Left lung (tissue), 10 donors: Measurements from ENCODE around the gene ADAP1. TPM values are rescaled to one million over a fixed set of nuclear protein-coding genes. Genes with fewer than 3 reads are reported as not detected.

ENCODE experiments used
- ATAC-seq: fragments of 200-7000 bp; cut with Tn5 transposase; one replicate; pipeline ENCODE4 v1.9.1; 2020; ENCODE audit warnings: moderate library complexity
- DNase-seq, 4 donors: peaks; one replicate each; pipeline ENCODE4 v3.0.0-alpha.2; 2013 to 2020
- H3K27ac ChIP-seq, 2 donors: fragments of 200-600 bp; sonication (generic) in 1 of 2; one replicate each; pipeline versions ENCODE4 v1.5.0 to v1.8.0; 2020 to 2021
- H3K27me3 ChIP-seq, 2 donors: fragments of 200-600 bp; sonication (generic) in 1 of 2; one replicate each; pipeline versions ENCODE4 v1.5.0 to v1.8.0; 2020 to 2021
- H3K36me3 ChIP-seq, 2 donors: fragments of 200-600 bp; sonication (generic) in 1 of 2; one replicate each; pipeline versions ENCODE4 v1.5.0 to v1.8.0; 2020 to 2021
- H3K4me1 ChIP-seq, 2 donors: fragments of 200-600 bp; one replicate each; pipeline ENCODE4 v1.8.0; 2021
- H3K4me3 ChIP-seq, 2 donors: fragments of 200-600 bp; sonication (generic) in 1 of 2; one replicate each; pipeline versions ENCODE4 v1.5.0 to v1.8.0; 2020 to 2021; ENCODE audit warnings: mild to moderate bottlenecking in 1 of 2
- H3K9me3 ChIP-seq, 2 donors: fragments of 200-600 bp; sonication (generic) in 1 of 2; one replicate each; pipeline versions ENCODE4 v1.5.0 to v1.8.0; 2020 to 2021
- CTCF ChIP-seq, 2 donors: fragments of 200-600 bp; sonication (generic) in 1 of 2; IDR thresholded peaks; one replicate each; pipeline versions ENCODE4 v1.5.0 to v1.8.0; 2021; ENCODE audit warnings: antibody characterized with exemption in 2 of 2
- intact Hi-C, 2 donors: fragments of 100-400 bp; cut with DNase I; formaldehyde crosslinking; loops; one replicate each; pipeline versions ENCODE4 v1.11.2 to v1.14.2; 2022
- polyA plus RNA-seq, 6 donors: library from polyadenylated mRNA; unstranded; fragments of 120-200 nt; gene quantifications; one replicate each; pipeline ENCODE4 v1.2.1, GENCODE V29; 2013; ENCODE audit not compliant: insufficient read length in 6 of 6
- total RNA-seq, 2 donors: library from RNA; stranded (reverse); fragmentation: NEBNext Ultra II Directional; extraction: Animal tissue kit (Norgen Biotek cat#: 25700); gene quantifications; one replicate each; pipeline ENCODE4 v1.2.1, GENCODE V29; 2021
- donor health status: DM: no; HTN: yes; CAD: no.
- donor health status: DM: no; HTN: no; CAD: no.

Gene ADAP1
- total and polyA plus RNA-seq, 8 donors: 5.1 to 35.1 (median 8.5) TPM

DNA sequence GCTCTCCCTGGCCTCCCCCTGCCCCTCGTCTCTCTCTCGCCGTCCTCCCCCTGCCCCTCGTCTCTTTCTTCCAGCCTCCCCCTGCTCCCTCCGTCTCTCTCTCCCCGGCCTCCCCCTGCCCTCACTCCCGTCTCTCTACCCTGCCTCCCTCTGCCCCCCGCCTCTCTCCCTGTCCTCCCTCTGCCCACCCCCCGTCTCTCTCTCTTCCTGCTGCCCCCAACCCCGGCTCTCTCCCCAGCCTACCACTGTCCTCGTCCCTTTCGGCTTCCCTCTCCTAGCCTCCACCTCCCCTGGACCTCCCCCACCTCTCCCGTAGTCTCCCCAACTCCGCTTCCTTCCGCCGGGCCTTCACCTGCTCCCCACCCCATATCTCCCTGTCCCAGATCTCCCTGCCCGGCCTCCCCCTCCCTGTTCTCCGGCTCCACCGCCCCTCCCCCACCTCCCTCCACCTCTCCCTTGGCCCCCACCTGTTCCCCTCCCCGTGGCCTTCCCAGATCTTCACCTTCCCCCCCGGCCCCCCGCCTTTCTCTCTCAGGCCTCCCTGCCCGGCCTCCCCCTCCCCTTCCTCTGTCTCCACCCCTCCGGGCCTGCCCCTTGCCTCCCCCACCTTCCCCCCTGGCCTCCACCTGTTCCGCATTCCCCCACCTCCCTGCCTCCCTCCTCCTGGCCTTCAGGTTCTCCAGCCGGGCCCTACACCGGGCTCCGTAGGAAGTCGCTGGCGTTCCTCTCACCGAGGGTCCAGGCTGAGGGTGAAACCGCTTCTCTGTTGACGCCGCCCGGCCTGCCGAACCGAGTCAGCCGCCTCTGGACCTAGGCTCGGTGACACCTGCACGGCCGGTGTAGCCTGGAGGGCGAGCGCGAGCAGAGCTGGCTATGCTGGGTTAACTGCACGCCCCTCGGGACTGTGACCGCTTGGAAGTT, 76.9 kb downstream of the ADAP1 start:
- Histone ChIP-seq H3K27me3 (no peaks in the 10 kb centered on the region), H3K36me3 (peaks cover 0 to 15% of the 10 kb centered on the region in 2 donors), H3K27ac (peak overlapping the region in 1 of 2 donors; percentile 78), H3K4me1 (peaks cover 12 to 57% of the 10 kb centered on the region in 2 donors), H3K9me3 (no peaks in the 10 kb centered on the region), H3K4me3 (peak overlapping the region; percentile 78 to 85)
- DNase-seq (peak in 2 of 4 donors; percentile 57 to 86), ATAC-seq (peak; percentile 5)
- intact Hi-C loops: no loop called here
- no peak for TF ChIP-seq CTCF (IDR thresholded peaks at IDR 0.05)

DNA sequence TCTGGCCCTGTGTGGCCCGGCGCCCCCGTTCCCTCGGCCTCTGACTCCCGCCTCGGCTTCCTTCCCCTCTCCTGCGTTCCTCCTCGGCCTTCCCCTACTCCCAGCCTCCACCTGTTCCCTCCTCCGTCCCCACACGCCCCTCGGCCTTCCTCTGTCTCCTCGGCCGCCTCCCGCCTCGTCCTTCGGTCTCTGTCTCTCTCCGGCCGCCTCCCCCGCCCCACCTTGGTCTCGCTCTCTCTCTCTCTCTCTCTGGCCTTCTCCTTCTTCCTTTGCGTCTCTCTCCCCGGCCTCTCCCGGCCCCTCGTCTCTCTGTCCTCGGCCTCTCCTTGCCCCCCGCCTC, 77.5 kb downstream of the ADAP1 start:
- TF ChIP-seq CTCF (IDR thresholded peaks at IDR 0.05): no peak
- peak; percentile 12 for ATAC-seq
- intact Hi-C loops: no loop called here
- Histone ChIP-seq H3K9me3 (no peaks in the 10 kb centered on the region), H3K4me3 (peak overlapping the region; percentile 78 to 85), H3K27me3 (no peaks in the 10 kb centered on the region), H3K36me3 (peaks cover 0 to 21% of the 10 kb centered on the region in 2 donors), H3K27ac (peak overlapping the region; percentile 65 to 78), H3K4me1 (peaks cover 12 to 51% of the 10 kb centered on the region in 2 donors)
- DNase-seq: peak in 1 of 4 donors; percentile 58

DNA sequence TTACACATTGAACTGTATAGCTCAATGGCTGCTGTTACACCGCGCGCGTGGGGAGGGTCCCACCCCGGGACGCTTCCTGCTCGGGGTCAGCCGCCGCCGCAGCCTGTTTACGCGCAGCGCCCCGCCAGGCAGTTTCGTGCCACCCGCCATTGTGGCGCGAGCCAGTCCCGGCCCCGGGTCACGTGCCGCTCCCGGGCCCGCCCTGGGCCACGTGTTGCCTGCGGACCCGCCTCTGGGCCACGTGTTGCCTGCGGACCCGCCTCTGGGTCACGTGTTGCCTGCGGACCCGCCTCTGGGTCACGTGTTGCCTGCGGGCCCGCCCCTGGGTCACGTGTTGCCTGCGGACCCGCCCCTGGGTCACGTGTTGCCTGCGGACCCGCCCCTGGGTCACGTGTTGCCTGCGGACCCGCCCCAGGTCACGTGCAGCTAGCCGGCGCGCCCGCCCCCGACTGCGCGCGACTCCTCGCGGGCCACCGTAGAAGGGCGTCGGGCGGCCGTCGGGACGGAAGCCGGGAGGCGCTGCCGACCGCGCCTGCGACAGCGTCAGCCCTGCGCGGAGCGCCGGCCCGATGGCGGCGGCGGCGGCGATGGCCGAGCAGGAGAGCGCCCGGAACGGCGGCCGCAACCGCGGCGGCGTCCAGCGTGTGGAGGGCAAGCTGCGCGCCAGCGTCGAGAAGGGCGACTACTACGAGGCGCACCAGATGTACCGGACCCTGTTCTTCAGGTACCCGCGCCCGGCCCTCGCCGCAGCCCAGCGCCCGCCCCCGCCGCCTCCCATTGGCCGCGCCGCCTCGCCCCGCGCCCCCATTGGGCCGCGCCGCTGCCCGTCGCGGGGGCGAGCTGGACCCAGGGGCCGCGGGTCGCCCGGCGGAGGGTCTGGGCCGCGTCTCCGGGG, 78.2 kb downstream of the ADAP1 start, which contains the start of gene GET4:
TSS of gene GET4 (plus strand) at position 478 of the 895 bp plus-strand sequence. CDS start at position 570, 92 bp downstream.
- Histone ChIP-seq H3K9me3 (no peaks in the 10 kb centered on the region), H3K4me3 (peak within 1 kb of the TSS; percentile 78 to 85), H3K27me3 (no peaks in the 10 kb centered on the region), H3K4me1 (peaks cover 12 to 50% of the 10 kb centered on the region in 2 donors), H3K36me3 (peaks cover 0 to 26% of the 10 kb centered on the region in 2 donors), H3K27ac (peak within 1 kb of the TSS; percentile 78 to 79)
- intact Hi-C loops: no loop called here
- peak; percentile 94 to 98 (median 96) for DNase-seq
- TF ChIP-seq CTCF (IDR thresholded peaks at IDR 0.05): peak; percentile 20 to 22
- ATAC-seq: peak; percentile 77

DNA sequence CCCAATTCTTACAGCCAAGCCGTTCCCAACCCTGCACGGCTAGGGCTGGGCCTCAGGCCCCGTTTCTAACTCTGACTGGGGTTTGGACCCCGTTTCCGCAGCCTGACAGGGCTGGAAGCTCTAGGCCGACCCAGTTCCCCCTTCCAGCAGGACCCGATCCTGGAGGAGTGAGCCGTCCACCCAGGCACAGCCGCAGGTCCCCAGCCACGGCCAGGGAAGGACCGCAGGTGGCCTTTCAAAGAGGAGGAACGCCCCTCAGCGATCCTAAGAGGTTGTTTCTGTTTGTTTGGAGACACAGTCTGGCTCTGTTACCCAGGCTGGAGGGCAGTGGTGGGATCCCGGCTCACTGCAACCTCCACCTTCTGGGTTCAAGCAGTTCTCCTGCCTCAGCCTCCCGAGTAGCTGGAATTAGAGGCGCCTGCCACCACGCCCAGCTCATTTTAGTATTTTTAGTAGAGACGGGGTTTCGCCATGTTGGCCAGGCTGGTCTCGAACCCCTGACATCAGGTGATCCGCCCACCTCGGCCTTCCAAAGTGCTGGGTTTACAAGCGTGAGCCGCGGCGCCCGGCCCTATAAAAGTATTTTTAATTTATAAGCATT, 78.9 kb downstream of the ADAP1 start:
- Histone ChIP-seq H3K36me3 (peaks cover 0 to 32% of the 10 kb centered on the region in 2 donors), H3K27me3 (no peaks in the 10 kb centered on the region), H3K4me3 (peak overlapping the region; percentile 15 to 85), H3K9me3 (no peaks in the 10 kb centered on the region), H3K4me1 (peaks cover 12 to 50% of the 10 kb centered on the region in 2 donors), H3K27ac (peak overlapping the region; percentile 78 to 79)
- ATAC-seq (no peak), DNase-seq (peak in 2 of 4 donors; percentile 53 to 83)
- intact Hi-C loops: no loop called here
- no peak for TF ChIP-seq CTCF (IDR thresholded peaks at IDR 0.05)
